AG04449 (cell line): ENCODE data around the gene PRR19.

Source experiments
- CTCF ChIA-PET: fragments of 350-600 bp; formaldehyde crosslinking; extraction: SDS; loops from one replicate; lab custom pipeline; 2021; ENCODE audit warnings: antibody characterized with exemption; lab: Yijun Ruan, JAX
- POLR2A ChIA-PET: fragments of 400-600, 350-600 bp; formaldehyde crosslinking; extraction: SDS; loops from one replicate; lab custom pipeline; 2020; ENCODE audit warnings: antibody characterized with exemption, inconsistent platforms; lab: Yijun Ruan, JAX
- DNase-seq: peaks from one replicate; pipeline ENCODE4 v3.0.0-alpha.2; 2010; ENCODE audit warnings: low read depth, low spot score
- H3K4me3 ChIP-seq: 2 replicates; pipeline ENCODE4 v1.5.1; 2011; ENCODE audit warnings: low read depth, mild to moderate bottlenecking, control low read depth, low read length
- CTCF ChIP-seq: IDR thresholded peaks from one replicate; pipeline ENCODE4 v1.5.1; 2011; ENCODE audit warnings: mild to moderate bottlenecking, moderate library complexity, low read length, control low read depth, inconsistent platforms; ENCODE audit not compliant: insufficient read depth; ENCODE audit errors: missing control alignments

PRR19 gene

GRCh38 chr19:42316223-42317211 is 14.6 kb downstream of the PRR19 start:
- DNase-seq = no peak
- no peak overlapping the region for H3K4me3 ChIP-seq
- ChIA-PET CTCF (interaction anchor here (0.8 kb wide), 1 partner anchor 19 kb away, joined by 4 read pairs; no protein-coding TSS in a partner anchor), POLR2A (no interaction called here)
- no peak for TF ChIP-seq CTCF

- POLR2A ChIA-PET = no interaction called here
- H3K4me3 ChIP-seq = no peak overlapping the region
- CTCF ChIA-PET = no interaction called here
- TF ChIP-seq CTCF = no peak
- DNase-seq = no peak
These were observed 15.6 kb downstream of the PRR19 start for GRCh38 chr19:42317535-42317934.

- POLR2A ChIA-PET = no interaction called here
- TF ChIP-seq CTCF = no peak
- CTCF ChIA-PET = interaction anchor here (1.0 to 4.4 kb wide), 8 partner anchors 8 to 213 kb away, joined by 3 to 53 read pairs (median 4); no protein-coding TSS in a partner anchor
- H3K4me3 ChIP-seq = no peak overlapping the region
- DNase-seq = no peak
These were observed 20.4 kb downstream of the PRR19 start for GRCh38 chr19:42322305-42322704.

- TF ChIP-seq CTCF = no peak
- ChIA-PET CTCF (interaction anchor here (0.8 to 4.4 kb wide), 8 partner anchors 10 to 215 kb away, joined by 3 to 53 read pairs (median 6); no protein-coding TSS in a partner anchor), POLR2A (no interaction called here)
- no peak overlapping the region for H3K4me3 ChIP-seq
- no peak for DNase-seq
These were observed 21.5 kb downstream of the PRR19 start for GRCh38 chr19:42323473-42323851.

- ChIA-PET POLR2A (no interaction called here), CTCF (interaction anchor here (0.8 to 4.4 kb wide), 7 partner anchors 10 to 215 kb away, joined by 3 to 53 read pairs (median 6); no protein-coding TSS in a partner anchor)
- H3K4me3 ChIP-seq = no peak overlapping the region
- DNase-seq = no peak
- TF ChIP-seq CTCF = peak; percentile 3
These were observed 22.1 kb downstream of the PRR19 start for GRCh38 chr19:42323852-42324654.
